HepG2 (cell line): ENCODE results near the gene KIZ. TPM values are rescaled to one million over a fixed set of nuclear protein-coding genes. Genes with fewer than 3 reads are reported as not detected.

Experiments used
- ARHGAP35 ChIP-seq: sonication (generic); formaldehyde crosslinking; IDR thresholded peaks from 2 replicates; pipeline ENCODE4 v1.9.0; 2022; ENCODE audit warnings: mild to moderate bottlenecking, inconsistent platforms, moderate library complexity, missing genetic modification reagents, borderline replicate concordance
- CBFB ChIP-seq: sonication (generic); formaldehyde crosslinking; IDR thresholded peaks from 2 replicates; pipeline ENCODE4 v1.4.0; 2020; ENCODE audit warnings: missing genetic modification reagents
- CENPX ChIP-seq: sonication (generic); formaldehyde crosslinking; IDR thresholded peaks from 2 replicates; pipeline ENCODE4 v1.9.0; 2021; ENCODE audit warnings: mild to moderate bottlenecking, missing genetic modification reagents, moderate library complexity
- FOSL1 ChIP-seq: sonication (generic); formaldehyde crosslinking; IDR thresholded peaks from 2 replicates; pipeline ENCODE4 v1.9.0; 2021; ENCODE audit warnings: missing genetic modification reagents, borderline replicate concordance
- FOXM1 ChIP-seq: sonication (generic); formaldehyde crosslinking; IDR thresholded peaks from 2 replicates; pipeline ENCODE4 v1.5.0; 2020; ENCODE audit warnings: missing genetic modification reagents
- GATAD1 ChIP-seq: IDR thresholded peaks from 2 replicates; pipeline ENCODE4 v1.6.1; 2016; ENCODE audit warnings: missing genetic modification reagents, missing compliant biosample characterization
- HDAC6 ChIP-seq: fragments of 200-600 bp; sonication (generic); IDR thresholded peaks from 2 replicates; pipeline ENCODE4 v1.7.0; 2017; ENCODE audit warnings: mild to moderate bottlenecking, antibody characterized with exemption, low read length, low read depth
- HNRNPH1 ChIP-seq: fragments of 200-400 bp; formaldehyde crosslinking; optimal IDR thresholded peaks from 2 replicates; pipeline ENCODE3; 2017; ENCODE audit warnings: mild to moderate bottlenecking, low read depth, low read length
- IKZF1 ChIP-seq: fragments of 450-650 bp; IDR thresholded peaks from 2 replicates; pipeline ENCODE4 v1.7.1; 2016
- KDM5B ChIP-seq: sonication (generic); formaldehyde crosslinking; IDR thresholded peaks from 2 replicates; pipeline ENCODE4 v1.4.0; 2020; ENCODE audit warnings: missing genetic modification reagents, mild to moderate bottlenecking, borderline replicate concordance
- POGZ ChIP-seq: sonication (generic); formaldehyde crosslinking; IDR thresholded peaks from 2 replicates; pipeline ENCODE4 v1.4.0; 2020; ENCODE audit warnings: mild to moderate bottlenecking, missing genetic modification reagents
- POLR2AphosphoS2 ChIP-seq: IDR thresholded peaks from 2 replicates; pipeline ENCODE4 v1.6.1; 2011; ENCODE audit warnings: low read depth, low read length, improper control_type of control experiment
- REPIN1 ChIP-seq: sonication (generic); formaldehyde crosslinking; IDR thresholded peaks from 2 replicates; pipeline ENCODE4 v1.8.0; 2022; ENCODE audit warnings: missing genetic modification reagents, low read depth, mild to moderate bottlenecking, borderline replicate concordance
- RNF219 ChIP-seq: sonication (generic); formaldehyde crosslinking; IDR thresholded peaks from 2 replicates; pipeline ENCODE4 v1.5.0; 2020; ENCODE audit warnings: mild to moderate bottlenecking, missing genetic modification reagents
- SMAD1 ChIP-seq: sonication (generic); formaldehyde crosslinking; IDR thresholded peaks from 2 replicates; pipeline ENCODE4 v1.4.0; 2020; ENCODE audit warnings: missing genetic modification reagents, low read depth, mild to moderate bottlenecking, borderline replicate concordance
- SMYD3 ChIP-seq: sonication (generic); formaldehyde crosslinking; IDR thresholded peaks from 2 replicates; pipeline ENCODE4 v1.8.1; 2023; ENCODE audit warnings: mild to moderate bottlenecking, missing genetic modification reagents
- WIZ ChIP-seq: sonication (generic); formaldehyde crosslinking; IDR thresholded peaks from 2 replicates; pipeline ENCODE4 v1.5.1; 2020; ENCODE audit warnings: mild to moderate bottlenecking, missing genetic modification reagents
- ZBTB39 ChIP-seq: sonication (generic); formaldehyde crosslinking; IDR thresholded peaks from 2 replicates; pipeline ENCODE4 v1.5.0; 2020; ENCODE audit warnings: missing genetic modification reagents
- ZNF468 ChIP-seq: sonication (generic); formaldehyde crosslinking; IDR thresholded peaks from 2 replicates; pipeline ENCODE4 v1.8.0; 2022; ENCODE audit warnings: mild to moderate bottlenecking, moderate library complexity, missing genetic modification reagents
- ZNF670 ChIP-seq: sonication (generic); formaldehyde crosslinking; IDR thresholded peaks from 2 replicates; pipeline ENCODE4 v1.8.0; 2022; ENCODE audit warnings: mild to moderate bottlenecking, missing genetic modification reagents, borderline replicate concordance
- polyA plus RNA-seq, 8 experiments: library from polyadenylated mRNA; depleted of rRNA in 3 of 8; stranded (reverse) in 7 of 8; unstranded in 1 of 8; fragments of >200 nt; fragmentation: Illumina TruSeq in 4 of 8; extraction: Trizol in 4 of 8; gene quantifications; 2 replicates each; pipeline versions ENCODE4 v1.2.1 to v1.2.3, GENCODE V29; 2011 to 2016; ENCODE audit warnings: low read depth in 4 of 8, missing spikeins in 1 of 8, mixed read lengths in 1 of 8; ENCODE audit not compliant: insufficient read depth in 1 of 8
- total RNA-seq, 5 experiments: library from RNA; depleted of rRNA; stranded (reverse); fragments of >200 nt; fragmentation: Illumina TruSeq; extraction: Trizol; gene quantifications; 2 replicates each; pipeline ENCODE4 v1.2.3, GENCODE V29; 2016; ENCODE audit warnings: low read depth in 1 of 5
- TF ChIP-seq, protein P1 (sequence below): sonication (generic); formaldehyde crosslinking; IDR thresholded peaks from 2 replicates; pipeline ENCODE4 v1.8.0; 2022; ENCODE audit warnings: missing genetic modification reagents, low read depth, mild to moderate bottlenecking, borderline replicate concordance
- TF ChIP-seq, protein P2 (sequence below): sonication (generic); formaldehyde crosslinking; IDR thresholded peaks from 2 replicates; pipeline ENCODE4 v1.4.0; 2020; ENCODE audit warnings: mild to moderate bottlenecking, missing genetic modification reagents, borderline replicate concordance
- TF ChIP-seq, protein P3 (sequence below): sonication (generic); formaldehyde crosslinking; IDR thresholded peaks from 2 replicates; pipeline ENCODE4 v1.4.0; 2020; ENCODE audit warnings: missing genetic modification reagents

KIZ gene
- total and polyA plus RNA-seq, 2 of the 13 experiments (the other 11 are each of a cell fraction or from before 2014, with no cell fraction given), result 46.3 to 114 TPM

- no peak for TF ChIP-seq ZNF468 (CRISPR knock-in tag)
- no peak for TF ChIP-seq ARHGAP35 (CRISPR knock-in tag)
- peak; percentile 37; the same call in 1 of the 2 replicates for TF ChIP-seq REPIN1 (CRISPR knock-in tag)
- TF ChIP-seq SMAD1 (CRISPR knock-in tag), result no peak
- TF ChIP-seq ZNF670, result no peak
- no peak for TF ChIP-seq HDAC6
- TF ChIP-seq POGZ (CRISPR knock-in tag), result peak; percentile 91
- TF ChIP-seq POLR2AphosphoS2, result no peak
- TF ChIP-seq FOXM1, result no peak
- TF ChIP-seq CBFB (CRISPR knock-in tag), result no peak
- TF ChIP-seq RNF219 (CRISPR knock-in tag), result no peak
- TF ChIP-seq KDM5B (CRISPR knock-in tag), result no peak
- no peak for TF ChIP-seq IKZF1
- no peak for TF ChIP-seq WIZ (CRISPR knock-in tag)
- TF ChIP-seq SMYD3 (CRISPR knock-in tag), result no peak
- TF ChIP-seq GATAD1 (CRISPR knock-in tag), result peak; percentile 37; the same call in 1 of the 2 replicates
- no peak for TF ChIP-seq FOSL1 (CRISPR knock-in tag)
- TF ChIP-seq, protein P1, sequence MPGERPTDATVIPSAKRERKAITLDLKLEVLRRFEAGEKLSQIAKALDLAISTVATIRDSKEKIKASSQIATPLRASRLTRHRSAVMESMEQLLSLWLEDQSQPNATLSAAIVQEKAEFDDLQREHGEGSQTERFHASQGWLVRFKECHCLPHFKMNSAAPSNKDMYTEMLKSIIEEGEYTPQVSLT (CRISPR knock-in tag), result no peak
- TF ChIP-seq, protein P2, sequence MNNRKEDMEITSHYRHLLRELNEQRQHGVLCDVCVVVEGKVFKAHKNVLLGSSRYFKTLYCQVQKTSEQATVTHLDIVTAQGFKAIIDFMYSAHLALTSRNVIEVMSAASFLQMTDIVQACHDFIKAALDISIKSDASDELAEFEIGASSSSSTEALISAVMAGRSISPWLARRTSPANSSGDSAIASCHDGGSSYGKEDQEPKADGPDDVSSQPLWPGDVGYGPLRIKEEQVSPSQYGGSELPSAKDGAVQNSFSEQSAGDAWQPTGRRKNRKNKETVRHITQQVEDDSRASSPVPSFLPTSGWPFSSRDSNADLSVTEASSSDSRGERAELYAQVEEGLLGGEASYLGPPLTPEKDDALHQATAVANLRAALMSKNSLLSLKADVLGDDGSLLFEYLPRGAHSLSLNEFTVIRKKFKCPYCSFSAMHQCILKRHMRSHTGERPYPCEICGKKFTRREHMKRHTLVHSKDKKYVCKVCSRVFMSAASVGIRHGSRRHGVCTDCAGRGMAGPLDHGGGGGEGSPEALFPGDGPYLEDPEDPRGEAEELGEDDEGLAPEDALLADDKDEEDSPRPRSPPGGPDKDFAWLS (CRISPR knock-in tag), result no peak
- TF ChIP-seq HNRNPH1, result no peak
- no peak for TF ChIP-seq CENPX (CRISPR knock-in tag)
- TF ChIP-seq, protein P3, sequence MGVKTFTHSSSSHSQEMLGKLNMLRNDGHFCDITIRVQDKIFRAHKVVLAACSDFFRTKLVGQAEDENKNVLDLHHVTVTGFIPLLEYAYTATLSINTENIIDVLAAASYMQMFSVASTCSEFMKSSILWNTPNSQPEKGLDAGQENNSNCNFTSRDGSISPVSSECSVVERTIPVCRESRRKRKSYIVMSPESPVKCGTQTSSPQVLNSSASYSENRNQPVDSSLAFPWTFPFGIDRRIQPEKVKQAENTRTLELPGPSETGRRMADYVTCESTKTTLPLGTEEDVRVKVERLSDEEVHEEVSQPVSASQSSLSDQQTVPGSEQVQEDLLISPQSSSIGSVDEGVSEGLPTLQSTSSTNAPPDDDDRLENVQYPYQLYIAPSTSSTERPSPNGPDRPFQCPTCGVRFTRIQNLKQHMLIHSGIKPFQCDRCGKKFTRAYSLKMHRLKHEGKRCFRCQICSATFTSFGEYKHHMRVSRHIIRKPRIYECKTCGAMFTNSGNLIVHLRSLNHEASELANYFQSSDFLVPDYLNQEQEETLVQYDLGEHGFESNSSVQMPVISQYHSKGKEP (CRISPR knock-in tag), result no peak
- TF ChIP-seq ZBTB39 (CRISPR knock-in tag), result 0 out of 2 replicates have a peak, but pooled peaks have one; percentile 52
These were observed 154.7 kb downstream of the KIZ start (continued) for GRCh38 chr20:21280522-21281016.
